ENCODE results near the gene ZKSCAN1.

Gene ZKSCAN1

DNA sequence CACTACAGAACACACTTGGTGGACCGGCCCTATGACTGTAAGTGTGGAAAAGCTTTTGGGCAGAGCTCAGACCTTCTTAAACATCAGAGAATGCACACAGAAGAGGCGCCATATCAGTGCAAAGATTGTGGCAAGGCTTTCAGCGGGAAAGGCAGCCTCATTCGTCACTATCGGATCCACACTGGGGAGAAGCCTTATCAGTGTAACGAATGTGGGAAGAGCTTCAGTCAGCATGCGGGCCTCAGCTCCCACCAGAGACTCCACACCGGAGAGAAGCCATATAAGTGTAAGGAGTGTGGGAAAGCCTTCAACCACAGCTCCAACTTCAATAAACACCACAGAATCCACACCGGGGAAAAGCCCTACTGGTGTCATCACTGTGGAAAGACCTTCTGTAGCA lies 48.8 kb downstream of the ZKSCAN1 start:
- Histone ChIP-seq H3K9me3 (ENCODE audit: control insufficient read depth, insufficient read depth, low read length) (0 out of 2 replicates have a peak, but pooled peaks cover under 1% of the 10 kb centered on the region), H3K36me3 (ENCODE audit: control insufficient read depth, insufficient read depth, low read length) (peaks cover 51% of the 10 kb centered on the region), H3K9ac (ENCODE audit: low read depth, low read length) (no peak overlapping the region), H3K27me3 (ENCODE audit: control insufficient read depth, insufficient read depth, low read length) (no peaks in the 10 kb centered on the region), H3K4me1 (ENCODE audit: control insufficient read depth, insufficient read depth, low read length) (no peaks in the 10 kb centered on the region), H3K27ac (ENCODE audit: low read depth, low read length) (no peak overlapping the region), H3K4me3 (ENCODE audit: low read depth, low read length) (no peak overlapping the region)

DNA sequence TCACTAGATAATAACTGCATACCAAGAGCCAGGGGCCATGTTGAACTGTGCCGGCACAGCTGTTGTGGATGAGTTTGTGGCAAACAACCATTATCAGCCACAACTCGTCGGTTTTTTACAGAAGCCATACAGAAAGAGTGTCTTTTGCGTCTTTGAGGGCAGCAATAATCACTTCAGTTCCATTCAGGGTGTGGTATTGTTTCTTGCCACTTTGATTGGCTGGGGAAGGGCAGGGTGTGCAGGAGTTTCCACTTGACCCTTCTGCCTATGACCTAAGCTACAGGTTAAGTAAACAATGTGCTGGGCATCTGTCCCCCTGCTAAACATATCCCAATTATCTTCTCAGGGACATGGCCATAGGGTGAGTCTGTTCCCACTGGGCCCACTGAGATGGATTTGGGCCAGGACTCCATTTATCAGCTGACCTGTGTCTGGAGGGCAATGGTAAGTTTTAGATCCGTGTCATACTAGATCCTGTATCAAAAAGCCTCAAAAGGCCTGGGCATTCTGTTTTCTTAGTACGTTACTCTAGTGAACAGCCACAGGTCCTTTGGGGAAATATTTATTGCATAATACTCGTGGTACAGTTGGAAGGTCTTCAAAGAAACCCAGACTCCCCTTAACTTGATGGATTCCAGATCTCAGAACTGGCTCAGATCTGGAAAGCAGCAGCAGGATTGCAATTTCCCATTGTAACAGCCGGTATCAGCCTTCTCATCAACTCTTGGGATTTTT lies 50.2 kb downstream of the ZKSCAN1 start:
- Histone ChIP-seq H3K4me3 (ENCODE audit: low read depth, low read length) (no peak overlapping the region), H3K9ac (ENCODE audit: low read depth, low read length) (no peak overlapping the region), H3K27ac (ENCODE audit: low read depth, low read length) (no peak overlapping the region), H3K27me3 (ENCODE audit: control insufficient read depth, insufficient read depth, low read length) (no peaks in the 10 kb centered on the region), H3K9me3 (ENCODE audit: control insufficient read depth, insufficient read depth, low read length) (peaks cover 14% of the 10 kb centered on the region), H3K4me1 (ENCODE audit: control insufficient read depth, insufficient read depth, low read length) (no peaks in the 10 kb centered on the region), H3K36me3 (ENCODE audit: control insufficient read depth, insufficient read depth, low read length) (peaks cover 57% of the 10 kb centered on the region)

DNA sequence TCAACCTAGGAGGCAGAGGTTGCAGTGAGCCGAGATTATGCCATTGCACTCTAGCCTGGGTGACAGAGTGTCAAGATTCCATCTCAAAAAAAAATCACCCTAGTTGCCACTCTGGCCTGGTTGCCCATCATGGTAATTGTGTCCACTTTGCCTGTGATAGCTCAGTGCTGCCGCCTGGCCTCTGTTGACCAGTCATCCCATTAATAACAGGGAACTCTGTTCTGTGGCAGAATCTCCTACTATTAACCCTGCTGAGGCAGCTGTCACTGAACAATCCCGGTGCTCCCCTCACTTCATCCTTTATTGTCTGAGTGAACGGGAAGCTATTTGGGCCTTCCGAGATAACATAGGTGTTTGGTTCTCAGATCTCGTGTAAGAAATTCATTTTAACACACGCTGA lies 51.6 kb downstream of the ZKSCAN1 start:
- Histone ChIP-seq H3K27me3 (ENCODE audit: control insufficient read depth, insufficient read depth, low read length) (no peaks in the 10 kb centered on the region), H3K27ac (ENCODE audit: low read depth, low read length) (no peak overlapping the region), H3K9me3 (ENCODE audit: control insufficient read depth, insufficient read depth, low read length) (peaks cover 27% of the 10 kb centered on the region), H3K36me3 (ENCODE audit: control insufficient read depth, insufficient read depth, low read length) (peaks cover 57% of the 10 kb centered on the region), H3K9ac (ENCODE audit: low read depth, low read length) (no peak overlapping the region), H3K4me1 (ENCODE audit: control insufficient read depth, insufficient read depth, low read length) (no peaks in the 10 kb centered on the region), H3K4me3 (ENCODE audit: low read depth, low read length) (no peak overlapping the region)

DNA sequence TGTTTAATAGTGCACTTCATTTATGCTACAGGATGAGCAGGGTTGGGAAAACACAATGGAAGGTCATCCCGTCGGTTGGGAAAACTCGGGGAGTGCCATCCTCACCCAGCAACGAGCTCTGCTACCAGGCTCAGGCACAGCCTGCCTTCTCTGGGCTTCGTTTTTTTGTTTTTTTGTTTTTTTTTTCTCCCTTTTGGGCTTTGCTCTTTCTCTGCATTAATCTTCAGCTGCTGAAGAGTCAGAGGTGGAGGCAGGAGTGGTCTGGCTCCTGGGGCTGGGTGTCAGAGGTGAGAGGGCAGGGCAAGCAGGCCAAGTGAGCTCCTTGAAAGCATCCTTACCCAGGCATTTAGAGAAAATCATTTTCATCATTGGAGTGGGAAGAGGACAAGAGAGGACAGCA lies 54.6 kb downstream of the ZKSCAN1 start:
- Histone ChIP-seq H3K36me3 (ENCODE audit: control insufficient read depth, insufficient read depth, low read length) (peaks cover 65% of the 10 kb centered on the region), H3K4me1 (ENCODE audit: control insufficient read depth, insufficient read depth, low read length) (no peaks in the 10 kb centered on the region), H3K9me3 (ENCODE audit: control insufficient read depth, insufficient read depth, low read length) (peaks cover 55% of the 10 kb centered on the region)

DNA sequence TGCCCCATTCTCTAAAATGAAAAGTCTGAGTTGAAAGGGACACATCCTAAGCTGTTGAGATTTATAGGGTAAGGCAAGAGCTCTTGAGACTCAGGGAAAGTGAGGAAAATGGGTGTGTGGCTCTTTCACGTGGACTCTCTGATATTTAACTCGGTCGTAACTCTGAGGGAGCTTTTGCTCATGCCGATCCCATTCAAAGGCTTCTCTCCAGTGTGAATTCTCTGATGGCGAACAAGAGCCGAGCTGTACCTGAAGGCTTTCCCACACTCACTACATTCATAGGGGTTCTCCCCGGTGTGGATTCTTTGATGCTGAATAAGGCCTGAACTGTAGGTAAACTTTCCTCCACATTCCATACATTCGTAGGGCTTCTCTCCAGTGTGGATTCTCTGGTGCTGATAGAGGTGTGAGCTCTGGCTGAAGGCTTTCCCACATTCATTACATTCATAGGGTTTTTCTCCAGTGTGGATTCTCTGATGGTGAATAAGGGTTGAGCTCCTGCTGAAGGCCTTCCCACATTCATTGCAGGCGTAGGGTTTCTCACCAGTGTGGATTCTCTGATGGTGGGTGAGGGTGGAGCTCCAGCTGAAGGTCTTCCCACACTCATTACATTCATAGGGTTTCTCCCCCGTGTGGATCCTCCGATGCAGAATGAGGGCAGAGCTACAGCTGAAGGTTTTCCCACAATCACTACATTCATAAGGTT lies 55.8 kb downstream of the ZKSCAN1 start:
- H3K36me3 ChIP-seq (ENCODE audit: control insufficient read depth, insufficient read depth, low read length): peaks cover 73% of the 10 kb centered on the region
- H3K27ac ChIP-seq (ENCODE audit: low read depth, low read length): no peak overlapping the region
- H3K4me1 ChIP-seq (ENCODE audit: control insufficient read depth, insufficient read depth, low read length): no peaks in the 10 kb centered on the region
- peaks cover 62% of the 10 kb centered on the region for H3K9me3 ChIP-seq (ENCODE audit: control insufficient read depth, insufficient read depth, low read length)
- peak overlapping the region; percentile 21; the same call in 1 of the 2 replicates for H3K4me3 ChIP-seq (ENCODE audit: low read depth, low read length)
- H3K27me3 ChIP-seq (ENCODE audit: control insufficient read depth, insufficient read depth, low read length): no peaks in the 10 kb centered on the region
- H3K9ac ChIP-seq (ENCODE audit: low read depth, low read length): no peak overlapping the region

More for the DNA sequence above, 54.6 kb downstream of the ZKSCAN1 start:
- no peaks in the 10 kb centered on the region for H3K27me3 ChIP-seq (ENCODE audit: control insufficient read depth, insufficient read depth, low read length)
- no peak overlapping the region for H3K27ac ChIP-seq (ENCODE audit: low read depth, low read length)
- H3K4me3 ChIP-seq (ENCODE audit: low read depth, low read length): no peak overlapping the region
- no peak overlapping the region for H3K9ac ChIP-seq (ENCODE audit: low read depth, low read length)

DNA sequence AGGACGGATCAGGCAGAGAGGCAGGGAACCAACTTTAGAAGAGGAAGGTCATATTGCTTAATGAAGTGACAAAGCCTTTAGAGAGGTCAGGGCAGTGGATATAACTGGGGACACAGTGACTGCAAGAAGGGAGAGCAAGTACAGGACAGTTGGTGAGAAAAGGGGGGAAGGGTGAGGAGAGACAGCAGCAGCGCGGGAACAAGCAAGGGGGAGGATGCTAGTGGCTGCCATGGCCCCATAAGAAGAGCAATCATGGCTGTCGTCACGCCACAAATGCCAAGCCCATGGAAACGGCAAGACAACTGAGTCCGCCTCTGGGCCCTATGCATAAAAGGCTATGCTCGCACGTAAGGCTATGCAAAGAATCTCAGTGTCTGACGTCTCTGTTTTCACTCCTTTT lies 57.1 kb downstream of the ZKSCAN1 start:
- Histone ChIP-seq H3K4me3 (ENCODE audit: low read depth, low read length) (no peak overlapping the region), H3K27ac (ENCODE audit: low read depth, low read length) (no peak overlapping the region), H3K27me3 (ENCODE audit: control insufficient read depth, insufficient read depth, low read length) (no peaks in the 10 kb centered on the region), H3K36me3 (ENCODE audit: control insufficient read depth, insufficient read depth, low read length) (peaks cover 85% of the 10 kb centered on the region), H3K9ac (ENCODE audit: low read depth, low read length) (no peak overlapping the region), H3K9me3 (ENCODE audit: control insufficient read depth, insufficient read depth, low read length) (peaks cover 62% of the 10 kb centered on the region), H3K4me1 (ENCODE audit: control insufficient read depth, insufficient read depth, low read length) (no peaks in the 10 kb centered on the region)

DNA sequence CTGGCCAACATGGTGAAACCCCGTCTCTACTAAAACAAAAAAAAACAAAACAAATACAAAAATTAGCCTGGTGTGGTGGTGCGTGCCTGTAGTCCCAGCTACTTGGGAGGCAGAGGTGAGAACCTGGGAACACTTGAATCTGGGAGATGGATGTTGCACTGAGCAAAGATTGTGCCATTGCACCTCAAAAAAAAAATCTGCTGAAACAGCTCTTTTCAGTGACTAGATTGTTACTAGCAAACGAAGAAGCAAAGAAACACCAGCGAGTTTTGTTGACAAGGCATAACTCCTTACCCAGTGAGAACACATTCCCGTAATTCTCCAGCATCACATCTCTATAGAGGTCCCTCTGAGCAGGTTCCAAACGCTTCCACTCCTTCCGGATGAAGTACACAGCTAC lies 59.4 kb downstream of the ZKSCAN1 start:
- no peak overlapping the region for H3K9ac ChIP-seq (ENCODE audit: low read depth, low read length)
- no peaks in the 10 kb centered on the region for H3K27me3 ChIP-seq (ENCODE audit: control insufficient read depth, insufficient read depth, low read length)
- H3K4me1 ChIP-seq (ENCODE audit: control insufficient read depth, insufficient read depth, low read length): no peaks in the 10 kb centered on the region
- no peak overlapping the region for H3K4me3 ChIP-seq (ENCODE audit: low read depth, low read length)
- H3K9me3 ChIP-seq (ENCODE audit: control insufficient read depth, insufficient read depth, low read length): peaks cover 55% of the 10 kb centered on the region
- peaks cover 98% of the 10 kb centered on the region for H3K36me3 ChIP-seq (ENCODE audit: control insufficient read depth, insufficient read depth, low read length)
- no peak overlapping the region for H3K27ac ChIP-seq (ENCODE audit: low read depth, low read length)

DNA sequence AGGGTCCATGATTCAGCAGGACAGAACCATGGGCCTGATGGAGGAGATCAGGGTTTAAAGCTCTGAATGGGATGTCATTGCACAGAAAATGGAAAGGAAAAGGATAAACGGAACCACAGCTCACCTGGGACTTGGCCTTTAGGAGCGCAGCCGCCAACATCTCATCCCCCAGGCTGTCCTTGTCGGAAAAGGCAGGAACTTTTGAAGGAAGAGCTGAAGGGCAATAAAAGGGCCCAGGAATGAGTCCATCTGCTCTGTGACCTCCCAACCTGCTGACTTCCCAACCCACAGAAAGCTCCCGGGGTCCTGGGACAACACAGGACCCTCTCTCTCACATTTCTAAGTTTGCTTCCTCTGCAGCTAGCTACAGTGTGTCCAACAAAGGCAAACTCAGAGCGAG lies 60.0 kb downstream of the ZKSCAN1 start:
- Histone ChIP-seq H3K36me3 (ENCODE audit: control insufficient read depth, insufficient read depth, low read length) (peaks cover 96% of the 10 kb centered on the region), H3K4me1 (ENCODE audit: control insufficient read depth, insufficient read depth, low read length) (0 out of 2 replicates have a peak, but pooled peaks cover 3% of the 10 kb centered on the region), H3K27me3 (ENCODE audit: control insufficient read depth, insufficient read depth, low read length) (no peaks in the 10 kb centered on the region), H3K9ac (ENCODE audit: low read depth, low read length) (no peak overlapping the region), H3K9me3 (ENCODE audit: control insufficient read depth, insufficient read depth, low read length) (peaks cover 50% of the 10 kb centered on the region), H3K27ac (ENCODE audit: low read depth, low read length) (no peak overlapping the region), H3K4me3 (ENCODE audit: low read depth, low read length) (no peak overlapping the region)

DNA sequence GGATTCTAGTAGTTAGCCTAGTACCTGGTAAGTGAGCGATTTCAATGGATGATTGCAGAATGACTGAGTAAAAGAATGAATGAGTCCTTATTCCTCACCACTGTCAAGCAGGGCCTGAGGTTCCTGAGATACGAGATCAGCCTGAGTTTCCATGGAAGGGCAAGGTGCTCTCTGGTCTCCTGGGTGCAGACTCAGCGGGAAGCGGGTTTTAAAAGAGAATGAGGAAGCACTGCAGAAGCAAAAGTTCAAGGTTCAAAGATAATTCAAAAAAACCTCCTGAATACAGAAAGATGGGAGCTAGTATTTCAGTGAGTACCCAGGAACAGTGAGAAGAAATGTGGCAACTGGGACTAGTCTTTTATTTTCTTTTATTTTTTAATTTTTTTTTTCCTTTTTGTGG lies 61.8 kb downstream of the ZKSCAN1 start:
- Histone ChIP-seq H3K4me3 (ENCODE audit: low read depth, low read length) (no peak overlapping the region), H3K27ac (ENCODE audit: low read depth, low read length) (no peak overlapping the region), H3K27me3 (ENCODE audit: control insufficient read depth, insufficient read depth, low read length) (no peaks in the 10 kb centered on the region), H3K9ac (ENCODE audit: low read depth, low read length) (no peak overlapping the region), H3K9me3 (ENCODE audit: control insufficient read depth, insufficient read depth, low read length) (peaks cover 32% of the 10 kb centered on the region), H3K36me3 (ENCODE audit: control insufficient read depth, insufficient read depth, low read length) (peaks cover 79% of the 10 kb centered on the region), H3K4me1 (ENCODE audit: control insufficient read depth, insufficient read depth, low read length) (0 out of 2 replicates have a peak, but pooled peaks cover 3% of the 10 kb centered on the region)

DNA sequence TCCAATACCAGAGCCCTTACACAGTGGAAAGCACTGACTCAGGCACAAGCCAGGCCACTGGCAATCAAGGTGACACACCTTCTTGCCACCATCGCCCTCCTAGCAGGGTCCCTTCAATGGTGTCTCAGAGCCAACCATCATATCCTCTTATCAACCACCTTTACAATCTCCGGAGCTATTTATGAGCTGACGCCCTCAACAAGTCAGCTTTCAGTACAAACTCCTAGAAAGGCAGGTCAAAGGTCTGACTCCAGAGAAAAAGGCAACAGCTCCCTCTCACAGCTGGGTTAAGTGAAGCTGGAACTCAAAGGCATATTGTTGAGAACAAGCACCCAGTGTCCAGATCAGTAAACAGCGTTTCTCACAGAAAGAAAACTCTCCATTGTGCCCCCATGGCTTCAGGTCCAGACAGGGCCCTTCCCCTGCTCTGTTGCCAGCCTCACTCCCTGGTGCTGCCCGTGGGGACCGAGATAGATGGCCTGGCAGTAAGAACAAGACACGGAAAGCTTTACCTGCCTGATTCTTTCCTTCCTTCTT lies 63.7 kb downstream of the ZKSCAN1 start:
- Histone ChIP-seq H3K36me3 (ENCODE audit: control insufficient read depth, insufficient read depth, low read length) (peaks cover 60% of the 10 kb centered on the region), H3K27me3 (ENCODE audit: control insufficient read depth, insufficient read depth, low read length) (no peaks in the 10 kb centered on the region), H3K9ac (ENCODE audit: low read depth, low read length) (no peak overlapping the region), H3K4me1 (ENCODE audit: control insufficient read depth, insufficient read depth, low read length) (peaks cover 13% of the 10 kb centered on the region), H3K27ac (ENCODE audit: low read depth, low read length) (peak overlapping the region; percentile 18), H3K4me3 (ENCODE audit: low read depth, low read length) (no peak overlapping the region), H3K9me3 (ENCODE audit: control insufficient read depth, insufficient read depth, low read length) (peaks cover 13% of the 10 kb centered on the region)
